Ovary (tissue), 3 donors: ENCODE measurements around the gene CTSF.

Experiments
- POLR2A ChIP-seq: fragments of 450-650 bp; IDR thresholded peaks from one replicate; pipeline ENCODE4 v1.6.1; 2017; ENCODE audit warnings: antibody characterized with exemption, mild to moderate bottlenecking, moderate library complexity
- TF ChIP-seq, protein P1 (sequence below), 3 donors: fragments of 450-650 bp in 2 of 3; fragments of 200-600 bp in 1 of 3; IDR thresholded peaks; one replicate each; pipeline versions ENCODE4 v1.5.1 to v1.8.0; 2016 to 2022; ENCODE audit warnings: antibody characterized with exemption in 3 of 3, mild to moderate bottlenecking in 1 of 3
- donor health status: DM: no; HTN: no; CAD: no.

DNA sequence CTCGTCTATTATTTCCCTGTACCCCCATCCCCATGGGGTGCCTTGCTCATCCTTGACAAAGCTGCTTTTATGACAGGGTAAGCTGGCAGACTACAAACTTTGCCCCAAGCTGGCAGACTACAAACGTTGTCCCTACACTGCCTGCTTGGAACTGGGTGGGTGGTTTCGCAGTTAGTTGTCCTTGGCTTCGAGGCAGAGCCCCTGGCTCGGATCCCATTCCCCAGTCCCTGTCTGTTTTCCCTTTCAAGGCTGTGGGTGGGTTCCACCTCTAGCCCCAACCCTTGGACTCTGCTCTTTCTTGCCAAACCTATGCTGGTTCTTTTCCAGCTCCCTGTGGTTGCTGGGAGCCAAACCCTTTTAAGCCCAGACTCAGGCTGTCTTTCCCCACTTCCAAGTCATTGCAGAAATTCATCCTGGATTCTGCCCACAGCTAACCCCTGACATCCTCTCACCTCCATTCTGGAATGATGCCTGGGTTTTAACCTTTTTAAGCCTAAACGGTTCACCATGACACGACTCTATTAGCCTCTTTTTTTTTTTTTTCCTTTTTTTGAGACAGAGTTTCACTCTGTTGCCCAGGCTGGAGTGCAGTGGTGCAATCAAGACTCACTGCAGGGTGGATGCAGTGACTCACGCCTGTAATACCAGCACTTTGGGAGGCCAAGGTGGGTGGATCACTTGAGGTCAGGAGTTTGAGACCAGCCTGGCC lies 38.9 kb upstream of the CTSF start:
- no peak for TF ChIP-seq POLR2A
- TF ChIP-seq, protein P1, sequence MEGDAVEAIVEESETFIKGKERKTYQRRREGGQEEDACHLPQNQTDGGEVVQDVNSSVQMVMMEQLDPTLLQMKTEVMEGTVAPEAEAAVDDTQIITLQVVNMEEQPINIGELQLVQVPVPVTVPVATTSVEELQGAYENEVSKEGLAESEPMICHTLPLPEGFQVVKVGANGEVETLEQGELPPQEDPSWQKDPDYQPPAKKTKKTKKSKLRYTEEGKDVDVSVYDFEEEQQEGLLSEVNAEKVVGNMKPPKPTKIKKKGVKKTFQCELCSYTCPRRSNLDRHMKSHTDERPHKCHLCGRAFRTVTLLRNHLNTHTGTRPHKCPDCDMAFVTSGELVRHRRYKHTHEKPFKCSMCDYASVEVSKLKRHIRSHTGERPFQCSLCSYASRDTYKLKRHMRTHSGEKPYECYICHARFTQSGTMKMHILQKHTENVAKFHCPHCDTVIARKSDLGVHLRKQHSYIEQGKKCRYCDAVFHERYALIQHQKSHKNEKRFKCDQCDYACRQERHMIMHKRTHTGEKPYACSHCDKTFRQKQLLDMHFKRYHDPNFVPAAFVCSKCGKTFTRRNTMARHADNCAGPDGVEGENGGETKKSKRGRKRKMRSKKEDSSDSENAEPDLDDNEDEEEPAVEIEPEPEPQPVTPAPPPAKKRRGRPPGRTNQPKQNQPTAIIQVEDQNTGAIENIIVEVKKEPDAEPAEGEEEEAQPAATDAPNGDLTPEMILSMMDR (IDR thresholded peaks at IDR 0.05) = no peak
